DND-41 (cell line): ENCODE results near the gene CARD9.

Source experiments
- ATAC-seq: fragments of 200-7000 bp; cut with Tn5 transposase; 3 replicates; pipeline ENCODE4 v1.9.1; 2021; ENCODE audit warnings: low read depth; ENCODE audit not compliant: insufficient read depth
- DNase-seq: peaks from one replicate; pipeline ENCODE4 v3.0.0-alpha.2; 2020
- H2AFZ ChIP-seq: 2 replicates; pipeline ENCODE4 v1.6.0; 2012; ENCODE audit warnings: low read depth, low read length
- H3K27ac ChIP-seq: 2 replicates; pipeline ENCODE4 v1.5.1; 2012; ENCODE audit warnings: low read length, inconsistent platforms
- H3K27me3 ChIP-seq: fragments of 200-600 bp; sonication (generic); 2 replicates; pipeline ENCODE4 v1.6.0; 2012; ENCODE audit warnings: low read length, mild to moderate bottlenecking, inconsistent platforms; ENCODE audit not compliant: insufficient read depth, poor library complexity
- H3K36me3 ChIP-seq: 2 replicates; pipeline ENCODE4 v1.5.1; 2012; ENCODE audit warnings: low read length, inconsistent platforms; ENCODE audit not compliant: insufficient read depth
- H3K4me1 ChIP-seq: 2 replicates; pipeline ENCODE4 v1.5.1; 2012; ENCODE audit warnings: mild to moderate bottlenecking, low read length; ENCODE audit not compliant: insufficient read depth
- H3K4me2 ChIP-seq: 2 replicates; pipeline ENCODE4 v1.6.0; 2012; ENCODE audit warnings: mild to moderate bottlenecking, moderate library complexity, low read length, inconsistent platforms; ENCODE audit not compliant: insufficient read depth
- H3K4me3 ChIP-seq, 2 experiments: fragments of 200-600 bp in 1 of 2; shearing (Covaris generic) in 1 of 2; 2 replicates each; pipeline ENCODE4 v1.5.1; 2012 to 2016; ENCODE audit warnings: inconsistent platforms in 2 of 2, low read length in 2 of 2, mild to moderate bottlenecking in 2 of 2, low read depth in 1 of 2, moderate library complexity in 1 of 2
- H3K79me2 ChIP-seq: 2 replicates; pipeline ENCODE4 v1.6.0; 2012; ENCODE audit warnings: low read length, inconsistent platforms; ENCODE audit not compliant: insufficient read depth
- H3K9ac ChIP-seq: 2 replicates; pipeline ENCODE4 v1.6.0; 2012; ENCODE audit warnings: low read depth, mild to moderate bottlenecking, inconsistent platforms, low read length, moderate library complexity
- H3K9me3 ChIP-seq: 2 replicates; pipeline ENCODE4 v1.5.1; 2012; ENCODE audit warnings: low read length, moderate library complexity, mild to moderate bottlenecking, inconsistent platforms; ENCODE audit not compliant: insufficient read depth, severe bottlenecking
- H4K20me1 ChIP-seq: 2 replicates; pipeline ENCODE4 v1.6.0; 2012; ENCODE audit warnings: low read length; ENCODE audit not compliant: insufficient read depth
- EZH2 ChIP-seq: IDR thresholded peaks from 3 replicates; pipeline ENCODE4 v1.6.1; 2012; ENCODE audit warnings: borderline replicate concordance, low read depth, mild to moderate bottlenecking, moderate library complexity, low read length, inconsistent platforms; ENCODE audit not compliant: severe bottlenecking
- TF ChIP-seq, protein P1 (sequence below): IDR thresholded peaks from 2 replicates; pipeline ENCODE4 v1.5.1; 2012; ENCODE audit warnings: borderline replicate concordance, low read length, moderate library complexity, mild to moderate bottlenecking; ENCODE audit not compliant: poor library complexity, severe bottlenecking; ENCODE audit errors: extremely low read depth

Gene CARD9

GRCh38 chr9:136374183-136374575, 710 bp upstream of the CARD9 start:
- Histone ChIP-seq H3K4me2 (no peak overlapping the region), H4K20me1 (peaks cover 7% of the 10 kb centered on the region), H2AFZ (no peak overlapping the region), H3K27ac (no peak overlapping the region), H3K4me1 (no peaks in the 10 kb centered on the region), H3K79me2 (no peaks in the 10 kb centered on the region), H3K9ac (no peak overlapping the region), H3K4me3 (no peak overlapping the region), H3K9me3 (no peaks in the 10 kb centered on the region), H3K27me3 (no peaks in the 10 kb centered on the region), H3K36me3 (peaks cover 3% of the 10 kb centered on the region; the same call in 1 of the 2 replicates)
- no peak for ATAC-seq
- no peak for DNase-seq
- TF ChIP-seq EZH2 = no peak
- TF ChIP-seq, protein P1, sequence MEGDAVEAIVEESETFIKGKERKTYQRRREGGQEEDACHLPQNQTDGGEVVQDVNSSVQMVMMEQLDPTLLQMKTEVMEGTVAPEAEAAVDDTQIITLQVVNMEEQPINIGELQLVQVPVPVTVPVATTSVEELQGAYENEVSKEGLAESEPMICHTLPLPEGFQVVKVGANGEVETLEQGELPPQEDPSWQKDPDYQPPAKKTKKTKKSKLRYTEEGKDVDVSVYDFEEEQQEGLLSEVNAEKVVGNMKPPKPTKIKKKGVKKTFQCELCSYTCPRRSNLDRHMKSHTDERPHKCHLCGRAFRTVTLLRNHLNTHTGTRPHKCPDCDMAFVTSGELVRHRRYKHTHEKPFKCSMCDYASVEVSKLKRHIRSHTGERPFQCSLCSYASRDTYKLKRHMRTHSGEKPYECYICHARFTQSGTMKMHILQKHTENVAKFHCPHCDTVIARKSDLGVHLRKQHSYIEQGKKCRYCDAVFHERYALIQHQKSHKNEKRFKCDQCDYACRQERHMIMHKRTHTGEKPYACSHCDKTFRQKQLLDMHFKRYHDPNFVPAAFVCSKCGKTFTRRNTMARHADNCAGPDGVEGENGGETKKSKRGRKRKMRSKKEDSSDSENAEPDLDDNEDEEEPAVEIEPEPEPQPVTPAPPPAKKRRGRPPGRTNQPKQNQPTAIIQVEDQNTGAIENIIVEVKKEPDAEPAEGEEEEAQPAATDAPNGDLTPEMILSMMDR = no peak

DNA sequence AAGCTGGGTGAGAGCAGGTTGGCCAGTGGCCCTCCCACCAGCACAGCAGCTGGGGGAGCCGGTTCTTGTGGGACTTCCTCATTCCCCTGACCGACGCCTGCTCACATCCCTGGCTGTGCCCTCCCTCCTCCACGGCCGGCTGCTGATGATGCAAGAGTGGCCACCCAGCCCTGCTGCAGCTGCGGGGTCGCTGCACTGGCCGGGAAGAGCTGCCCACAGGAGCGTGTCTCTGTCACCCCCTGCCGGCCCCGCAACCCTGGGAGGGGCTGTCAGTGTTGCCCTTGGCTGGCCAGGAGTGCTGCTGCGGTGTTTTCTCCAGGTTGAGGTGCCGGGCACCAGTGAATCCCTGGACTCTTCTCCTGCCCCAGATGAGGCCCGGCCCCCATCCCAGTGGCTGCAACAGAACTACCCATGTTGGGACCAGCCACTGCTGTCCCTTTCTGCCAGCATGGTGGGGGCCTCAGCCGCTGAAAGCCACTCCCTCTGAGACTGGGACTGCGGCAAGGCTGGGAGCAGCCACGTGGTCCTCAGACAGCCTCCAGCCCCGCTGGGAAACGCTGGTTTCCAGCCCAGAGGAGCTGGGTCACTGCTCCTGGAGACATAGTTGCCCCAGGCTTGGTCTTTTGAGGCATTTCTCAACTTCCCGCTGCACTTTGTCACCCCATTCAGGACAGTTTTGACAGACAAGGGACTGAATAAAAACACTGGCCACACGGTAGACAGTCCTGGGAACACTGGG, 739 bp downstream of the CARD9 start:
- Histone ChIP-seq H3K4me2 (no peak overlapping the region), H3K4me1 (no peaks in the 10 kb centered on the region), H3K36me3 (0 out of 2 replicates have a peak, but pooled peaks cover 4% of the 10 kb centered on the region), H3K4me3 (no peak overlapping the region), H2AFZ (no peak overlapping the region), H4K20me1 (peaks cover 15% of the 10 kb centered on the region), H3K9me3 (no peaks in the 10 kb centered on the region), H3K27ac (no peak overlapping the region), H3K27me3 (no peaks in the 10 kb centered on the region), H3K79me2 (no peaks in the 10 kb centered on the region), H3K9ac (no peak overlapping the region)
- TF ChIP-seq EZH2 = no peak
- TF ChIP-seq, protein P1 = no peak
- no peak; the same call in 2 of the 3 replicates for ATAC-seq
- no peak for DNase-seq

GRCh38 chr9:136372006-136372405, 1.5 kb downstream of the CARD9 start:
- 0 out of 2 replicates have a peak, but pooled peaks cover 4% of the 10 kb centered on the region for H3K36me3 ChIP-seq
- H2AFZ ChIP-seq = no peak overlapping the region
- no peak overlapping the region for H3K9ac ChIP-seq
- no peak overlapping the region for H3K4me3 ChIP-seq
- no peaks in the 10 kb centered on the region for H3K4me1 ChIP-seq
- H4K20me1 ChIP-seq = peaks cover 22% of the 10 kb centered on the region
- H3K9me3 ChIP-seq = no peaks in the 10 kb centered on the region
- TF ChIP-seq EZH2 = no peak
- TF ChIP-seq, protein P1 = no peak
- H3K79me2 ChIP-seq = no peaks in the 10 kb centered on the region
- H3K4me2 ChIP-seq = no peak overlapping the region
- H3K27ac ChIP-seq = no peak overlapping the region
- ATAC-seq = no peak
- no peak for DNase-seq
- H3K27me3 ChIP-seq = no peaks in the 10 kb centered on the region
